A549 (cell line): ENCODE data around the gene ECPAS. TPM values are rescaled to one million over a fixed set of nuclear protein-coding genes. Genes with fewer than 3 reads are reported as not detected.
A peak's percentile ranks its signal among the peaks of the same experiment; 100 is the strongest.

ENCODE experiments used
- ATAC-seq, 2 experiments: fragments of 200-7000 bp in 1 of 2; fragments of >200 bp in 1 of 2; cut with Nextera tagmentation in 1 of 2; cut with Tn5 transposase in 1 of 2; 3 replicates each; pipeline versions ENCODE4 v1.8.0 to v1.9.1; 2018 to 2020; ENCODE audit warnings: mild to moderate bottlenecking in 1 of 2, moderate library complexity in 1 of 2
- CTCF ChIA-PET: fragments of 300-600 bp; sonication (Branson Sonifier 250); formaldehyde crosslinking; extraction: SDS; loops from one replicate; lab custom pipeline; 2021; ENCODE audit warnings: antibody characterized with exemption, inconsistent platforms; lab: Yijun Ruan, JAX
- POLR2A ChIA-PET: fragments of 350-600 bp; formaldehyde crosslinking; extraction: SDS; loops from one replicate; lab custom pipeline; 2021; ENCODE audit warnings: antibody characterized with exemption, inconsistent platforms; lab: Yijun Ruan, JAX
- DNase-seq, 2 experiments: peaks; one replicate each; pipeline versions ENCODE4 v3.0.0 to v3.0.0-alpha.2; 2011 to 2016; ENCODE audit warnings: low read depth in 1 of 2, low spot score in 1 of 2
- FAIRE-seq: peaks from 2 replicates; lab custom pipeline; 2011; peaks lifted over from hg19 to GRCh38; lab: Jason Lieb, UNC
- H3K27ac ChIP-seq, 2 experiments: fragments of >200 bp; sonication (Bioruptor Twin); formaldehyde crosslinking; 3 replicates each; pipeline ENCODE4 v1.5.1; 2016 to 2017
- H3K4me1 ChIP-seq: fragments of >200 bp; sonication (Bioruptor Twin); formaldehyde crosslinking; 3 replicates; pipeline ENCODE4 v1.6.1; 2016
- H3K4me2 ChIP-seq: fragments of >200 bp; sonication (Bioruptor Twin); formaldehyde crosslinking; 3 replicates; pipeline ENCODE4 v1.6.1; 2016
- H3K4me3 ChIP-seq: fragments of >200 bp; sonication (Bioruptor Twin); formaldehyde crosslinking; 3 replicates; pipeline ENCODE4 v1.5.1; 2016
- H3K9me3 ChIP-seq: fragments of >200 bp; sonication (Bioruptor Twin); formaldehyde crosslinking; 3 replicates; pipeline ENCODE4 v1.6.1; 2016
- BCL3 ChIP-seq: fragments of >200 bp; sonication (Bioruptor Twin); formaldehyde crosslinking; IDR thresholded peaks from 3 replicates; pipeline ENCODE4 v1.6.1; 2016
- CHD2 ChIP-seq: fragments of 150-350 bp; IDR thresholded peaks from 2 replicates; pipeline ENCODE4 v1.6.1; 2014; ENCODE audit warnings: low read length; ENCODE audit not compliant: partially characterized antibody
- CTCF ChIP-seq: fragments of >200 bp; sonication (Bioruptor Twin); formaldehyde crosslinking; IDR thresholded peaks from 3 replicates; pipeline ENCODE4 v1.5.1; 2016
- EHMT2 ChIP-seq: fragments of 200-600 bp; sonication (generic); IDR thresholded peaks from 2 replicates; pipeline ENCODE4 v1.6.1; 2016; ENCODE audit warnings: antibody characterized with exemption, low read depth, mild to moderate bottlenecking, moderate library complexity
- ESRRA ChIP-seq: fragments of 150-350 bp; IDR thresholded peaks from 2 replicates; pipeline ENCODE4 v1.6.1; 2014; ENCODE audit warnings: mild to moderate bottlenecking, low read length, borderline replicate concordance
- GATA3 ChIP-seq: IDR thresholded peaks from 2 replicates; pipeline ENCODE4 v1.6.1; 2012; ENCODE audit warnings: borderline replicate concordance
- HOXA7 ChIP-seq: fragments of 250-450 bp; sonication (Bioruptor Pico); IDR thresholded peaks from 2 replicates; pipeline ENCODE4 v1.5.0; 2020; ENCODE audit warnings: mild to moderate bottlenecking, moderate library complexity
- JUNB ChIP-seq: fragments of >200 bp; sonication (Bioruptor Twin); formaldehyde crosslinking; IDR thresholded peaks from 2 replicates; pipeline ENCODE4 v1.6.1; 2016
- MAZ ChIP-seq: fragments of 150-350 bp; IDR thresholded peaks from 2 replicates; pipeline ENCODE4 v1.6.1; 2014; ENCODE audit warnings: antibody characterized with exemption, low read depth, low read length, borderline replicate concordance
- NFE2L2 ChIP-seq: fragments of 150-350 bp; conservative IDR thresholded peaks from 2 replicates; pipeline ENCODE4 v1.6.1; 2014; ENCODE audit warnings: low read length
- PHF8 ChIP-seq: fragments of 200-600 bp; sonication (generic); IDR thresholded peaks from 2 replicates; pipeline ENCODE4 v1.6.1; 2016; ENCODE audit warnings: low read depth, mild to moderate bottlenecking, antibody characterized with exemption, moderate library complexity, borderline replicate concordance
- RAD21 ChIP-seq, 2 experiments: fragments of >200 bp in 1 of 2; sonication (Bioruptor Twin) in 1 of 2; formaldehyde crosslinking in 1 of 2; IDR thresholded peaks in 1 of 2; conservative IDR thresholded peaks in 1 of 2; 2 replicates in 1 of 2; 3 replicates in 1 of 2; pipeline ENCODE4 v1.6.1; 2012 to 2018; ENCODE audit warnings: inconsistent platforms in 1 of 2
- RARB ChIP-seq: fragments of 250-450 bp; sonication (Bioruptor Pico); IDR thresholded peaks from 2 replicates; pipeline ENCODE4 v1.8.0; 2021; ENCODE audit warnings: mild to moderate bottlenecking, moderate library complexity
- RFX5 ChIP-seq: fragments of 450-650 bp; IDR thresholded peaks from 2 replicates; pipeline ENCODE4 v1.7.1; 2014; ENCODE audit warnings: antibody characterized with exemption, mild to moderate bottlenecking, moderate library complexity
- SMC3 ChIP-seq: fragments of >200 bp; sonication (Bioruptor Twin); formaldehyde crosslinking; IDR thresholded peaks from 3 replicates; pipeline ENCODE4 v1.6.1; 2018; ENCODE audit warnings: inconsistent platforms
- WGBS: methylation state at CpG from one replicate; pipeline ENCODE4 v1.1.6; 2017; ENCODE audit errors: missing lambda C conversion rate; 5-methylcytosine and 5-hydroxymethylcytosine counted together
- polyA plus RNA-seq, 4 experiments: library from polyadenylated mRNA; depleted of rRNA in 3 of 4; stranded (reverse); fragments of >200 nt; fragmentation: RNase III in 1 of 4; extraction: RNeasy Plus Mini Kit Qiagen cat#74134 plus additional on column Dnase treatment in 1 of 4; gene quantifications; 2 replicates in 3 of 4; 3 replicates in 1 of 4; pipeline ENCODE4 v1.2.3, GENCODE V29; 2011 to 2017

Gene ECPAS
- polyA plus RNA-seq, 2 of the 4 experiments (the other 2 are of a cell fraction), result 40.1 to 73.6 TPM

- no peak overlapping the region for H3K27ac ChIP-seq
- no peak overlapping the region for H3K4me2 ChIP-seq
- POLR2A ChIA-PET, result no interaction called here
- CTCF ChIA-PET, result interaction anchor here (0.8 to 1.6 kb wide), 4 partner anchors 11 to 226 kb away, joined by 3 read pairs; no protein-coding TSS in a partner anchor
- no peak overlapping the region for H3K4me3 ChIP-seq
- H3K4me1 ChIP-seq, result no peaks in the 10 kb centered on the region
- peaks cover 35% of the 10 kb centered on the region for H3K9me3 ChIP-seq
- ATAC-seq, result peak; percentile 68 to 91; a peak in 4 of 6 replicates
- WGBS, result 60% methylated on average over 4 of the region's 4 CpGs
- TF ChIP-seq HOXA7 (CRISPR knock-in tag) (no peak), MAZ (no peak), RAD21 (conservative IDR thresholded peaks at IDR 0.05 in 1 of 2, IDR thresholded peaks at IDR 0.05 in 1 of 2) (peak; percentile 57 to 77), PHF8 (no peak), EHMT2 (no peak), SMC3 (peak; percentile 38; the same call in 2 of the 3 replicates), CTCF (peak; percentile 45), RARB (CRISPR knock-in tag) (no peak)
- FAIRE-seq, result peak; percentile 61
- peak; percentile 15 to 67 for DNase-seq
Measured at GRCh38 chr9:111399772-111400563, 84.2 kb downstream of the ECPAS start.

- CTCF ChIA-PET, result interaction anchor here (0.6 to 1.6 kb wide), 4 partner anchors 12 to 227 kb away, joined by 3 to 4 read pairs (median 3); no protein-coding TSS in a partner anchor
- WGBS, result 90% methylated on average over 4 of the region's 4 CpGs
Measured at GRCh38 chr9:111399211-111399739, 84.9 kb downstream of the ECPAS start.

GRCh38 chr9:111393971-111394370, 90.2 kb downstream of the ECPAS start:
- Histone ChIP-seq H3K4me1 (no peaks in the 10 kb centered on the region), H3K27ac (no peak overlapping the region), H3K4me2 (no peak overlapping the region), H3K4me3 (no peak overlapping the region), H3K9me3 (no peaks in the 10 kb centered on the region)
- 95% methylated on average over 1 of the region's 1 CpG for whole genome bisulfite sequencing
- ATAC-seq (no peak), FAIRE-seq (no peak), DNase-seq (no peak)
- POLR2A ChIA-PET, result no interaction called here
- TF ChIP-seq HOXA7 (CRISPR knock-in tag), result no peak
- no peak for TF ChIP-seq EHMT2
- TF ChIP-seq RAD21 (conservative IDR thresholded peaks at IDR 0.05 in 1 of 2, IDR thresholded peaks at IDR 0.05 in 1 of 2), result no peak
- TF ChIP-seq NFE2L2, result no peak
- CTCF ChIA-PET, result interaction anchor here (1.2 kb wide), 1 partner anchor 21 kb away, joined by 3 read pairs; no protein-coding TSS in a partner anchor

More at GRCh38 chr9:111399211-111399739, 84.9 kb downstream of the ECPAS start:
- H3K4me1 ChIP-seq, result no peaks in the 10 kb centered on the region
- FAIRE-seq, result no peak
- no peak overlapping the region for H3K4me3 ChIP-seq
- no peak overlapping the region for H3K4me2 ChIP-seq
- peaks cover 28% of the 10 kb centered on the region for H3K9me3 ChIP-seq
- DNase-seq, result no peak
- POLR2A ChIA-PET, result no interaction called here
- no peak for ATAC-seq
- no peak for TF ChIP-seq ESRRA
- TF ChIP-seq CHD2, result no peak
- TF ChIP-seq RFX5, result no peak
- TF ChIP-seq BCL3, result no peak
- no peak for TF ChIP-seq JUNB
- no peak for TF ChIP-seq GATA3
- TF ChIP-seq, all 56 proteins: peak for 0
- no peak overlapping the region for H3K27ac ChIP-seq
